HS-27A (cell line): ENCODE results near the gene BNC2.
"Not testable (repeated sequence)": the region's sequence is repeated elsewhere in the genome, so short reads cannot be mapped to it uniquely, and the experiment has no call there.

Source experiments
- DNase-seq: peaks from one replicate; pipeline ENCODE4 v3.0.0-alpha.2; 2012; ENCODE audit warnings: low read depth, missing footprints

Gene BNC2

GRCh38 chr9:16501726-16502125 is 368.7 kb downstream of the BNC2 start:
- no peak for DNase-seq

- DNase-seq = no peak
Measured at GRCh38 chr9:16501141-16501540, 369.3 kb downstream of the BNC2 start.

- DNase-seq = no peak
Measured at GRCh38 chr9:16500386-16500785, 370.1 kb downstream of the BNC2 start.

GRCh38 chr9:16499892-16500291 is 370.6 kb downstream of the BNC2 start:
- no peak for DNase-seq

- DNase-seq = no peak
Measured at GRCh38 chr9:16496908-16497307, 373.6 kb downstream of the BNC2 start.

GRCh38 chr9:16487915-16488314 is 382.6 kb downstream of the BNC2 start:
- DNase-seq = no peak

GRCh38 chr9:16485575-16486321 is 384.7 kb downstream of the BNC2 start:
- DNase-seq = no peak

- no peak for DNase-seq
Measured at GRCh38 chr9:16485160-16485559, 385.3 kb downstream of the BNC2 start.

- DNase-seq = no peak
Measured at GRCh38 chr9:16484744-16485143, 385.7 kb downstream of the BNC2 start.

- DNase-seq = no peak
Measured at GRCh38 chr9:16484180-16484579, 386.3 kb downstream of the BNC2 start.

GRCh38 chr9:16482764-16483163 is 387.7 kb downstream of the BNC2 start:
- no peak for DNase-seq

GRCh38 chr9:16480584-16480983 is 389.9 kb downstream of the BNC2 start:
- not testable (repeated sequence) for DNase-seq

GRCh38 chr9:16475996-16476395 is 394.5 kb downstream of the BNC2 start:
- DNase-seq = no peak

- DNase-seq = no peak
Measured at GRCh38 chr9:16475257-16475656, 395.2 kb downstream of the BNC2 start.

GRCh38 chr9:16469184-16469583 is 401.3 kb downstream of the BNC2 start:
- no peak for DNase-seq

GRCh38 chr9:16461851-16462250 is 408.6 kb downstream of the BNC2 start:
- no peak for DNase-seq

- DNase-seq = no peak
Measured at GRCh38 chr9:16461137-16461840, 409.2 kb downstream of the BNC2 start.

GRCh38 chr9:16460696-16461095 is 409.8 kb downstream of the BNC2 start:
- no peak for DNase-seq

- no peak for DNase-seq
Measured at GRCh38 chr9:16459421-16460148, 410.9 kb downstream of the BNC2 start.

- no peak for DNase-seq
Measured at GRCh38 chr9:16458696-16459420, 411.6 kb downstream of the BNC2 start.

- DNase-seq = no peak
Measured at GRCh38 chr9:16455842-16456241, 414.6 kb downstream of the BNC2 start.

- no peak for DNase-seq
Measured at GRCh38 chr9:16453390-16453789, 417.1 kb downstream of the BNC2 start.
